Epithelial cell of proximal tubule (primary cell): ENCODE results near the gene FBXO7. TPM values are rescaled to one million over a fixed set of nuclear protein-coding genes. Genes with fewer than 3 reads are reported as not detected.

Experiments
- DNase-seq: peaks from one replicate; pipeline ENCODE4 v3.0.0-alpha.2; 2011; ENCODE audit warnings: low read depth
- H3K4me3 ChIP-seq: 2 replicates; pipeline ENCODE4 v1.5.1; 2011; ENCODE audit warnings: low read depth, mild to moderate bottlenecking, low read length
- CTCF ChIP-seq: conservative IDR thresholded peaks from 2 replicates; pipeline ENCODE4 v1.5.1; 2012; ENCODE audit warnings: low read depth, mild to moderate bottlenecking, low read length
- total RNA-seq: library from RNA; depleted of rRNA; stranded (reverse); fragments of >200 nt; gene quantifications from 2 replicates; pipeline ENCODE4 v1.2.3, GENCODE V29; 2015

Gene FBXO7
- total RNA-seq, 1 donor from 2014 or later = 89.7 TPM

- no peak for DNase-seq
- no peak for TF ChIP-seq CTCF
- H3K4me3 ChIP-seq = no peak overlapping the region
Measured at GRCh38 chr22:32517921-32518320, 43.3 kb downstream of the FBXO7 start.

- DNase-seq = no peak
- H3K4me3 ChIP-seq = no peak overlapping the region
- no peak for TF ChIP-seq CTCF
Measured at GRCh38 chr22:32518381-32518780, 43.8 kb downstream of the FBXO7 start.

GRCh38 chr22:32518848-32519247 lies 44.2 kb downstream of the FBXO7 start:
- H3K4me3 ChIP-seq = no peak overlapping the region
- TF ChIP-seq CTCF = peak; percentile 48
- no peak for DNase-seq

- no peak for DNase-seq
- TF ChIP-seq CTCF = no peak
- no peak overlapping the region for H3K4me3 ChIP-seq
Measured at GRCh38 chr22:32520612-32521011, 46.0 kb downstream of the FBXO7 start.

GRCh38 chr22:32522237-32522636 lies 47.6 kb downstream of the FBXO7 start:
- TF ChIP-seq CTCF = no peak
- DNase-seq = no peak
- no peak overlapping the region for H3K4me3 ChIP-seq

GRCh38 chr22:32527756-32528155 lies 53.1 kb downstream of the FBXO7 start:
- H3K4me3 ChIP-seq = no peak overlapping the region
- DNase-seq = no peak
- no peak for TF ChIP-seq CTCF

- H3K4me3 ChIP-seq = no peak overlapping the region
- DNase-seq = no peak
- no peak for TF ChIP-seq CTCF
Measured at GRCh38 chr22:32528316-32528715, 53.7 kb downstream of the FBXO7 start.
